ENCODE data around the gene ELAVL3. TPM values are rescaled to one million over a fixed set of nuclear protein-coding genes. Genes with fewer than 3 reads are reported as not detected.
A peak's percentile ranks its signal among the peaks of the same experiment; 100 is the strongest.

ELAVL3 gene
- total RNA-seq, 1 experiment from 2014 or later = not detected

DNA sequence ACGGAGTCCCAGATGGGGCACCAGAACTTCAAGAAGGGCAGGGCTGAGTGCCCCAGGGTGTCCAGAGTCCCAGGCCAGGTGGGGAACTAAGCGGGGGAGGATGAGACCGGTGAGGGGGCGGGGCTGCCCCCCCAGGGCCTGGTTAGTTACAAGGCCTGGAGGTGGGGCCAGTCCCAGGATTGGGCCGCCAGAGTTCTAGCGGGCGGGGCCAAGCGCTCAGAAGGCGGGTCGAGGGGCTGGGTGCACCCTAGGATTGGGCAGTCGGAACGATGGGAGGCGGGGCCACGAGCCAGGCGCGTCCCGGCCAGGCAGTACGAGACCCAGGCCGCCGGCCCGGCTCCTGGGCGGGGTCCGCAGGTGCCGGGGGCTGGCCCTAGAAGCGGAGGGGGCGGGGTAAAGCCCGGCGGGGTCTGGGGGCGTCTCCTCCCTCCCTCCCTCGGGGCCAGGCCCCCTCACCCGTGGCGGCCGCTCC, 24.2 kb upstream of the ELAVL3 start:
- peak; percentile 57 for DNase-seq (ENCODE audit: low read depth, low spot score)
- in situ Hi-C loops (cut with HindIII; ENCODE audit: low pct_unique_long_range_greater_than_20kb, low sequenced_read_pairs) (no loop called here), intact Hi-C loops (cut with micrococcal nuclease; ENCODE audit: unreplicated experiment) (no loop called here)
- CTCF ChIA-PET = no interaction called here
- no peaks in the 10 kb centered on the region for H3K36me3 ChIP-seq (ENCODE audit: control insufficient read depth, insufficient read depth, low read length)
- peaks cover 3% of the 10 kb centered on the region; the same call in 1 of the 2 replicates for H3K4me1 ChIP-seq (ENCODE audit: control insufficient read depth, insufficient read depth, low read length)
- H3K27ac ChIP-seq (ENCODE audit: low read length) = peak overlapping the region; percentile 83
- no peaks in the 10 kb centered on the region for H3K9me3 ChIP-seq (ENCODE audit: control insufficient read depth, insufficient read depth, low read depth, low read length)
- peak; percentile 97 for ATAC-seq
- no peak for TF ChIP-seq TCF7L2 (IDR thresholded peaks at IDR 0.05; ENCODE audit: low read depth, low read length)
- no peak for TF ChIP-seq POLR2AphosphoS5 (IDR thresholded peaks at IDR 0.05; ENCODE audit: low read depth, low read length)
- no peak for TF ChIP-seq SIN3A (IDR thresholded peaks at IDR 0.05; ENCODE audit: borderline replicate concordance, insufficient read depth, low read depth, low read length)
- TF ChIP-seq, protein P1, sequence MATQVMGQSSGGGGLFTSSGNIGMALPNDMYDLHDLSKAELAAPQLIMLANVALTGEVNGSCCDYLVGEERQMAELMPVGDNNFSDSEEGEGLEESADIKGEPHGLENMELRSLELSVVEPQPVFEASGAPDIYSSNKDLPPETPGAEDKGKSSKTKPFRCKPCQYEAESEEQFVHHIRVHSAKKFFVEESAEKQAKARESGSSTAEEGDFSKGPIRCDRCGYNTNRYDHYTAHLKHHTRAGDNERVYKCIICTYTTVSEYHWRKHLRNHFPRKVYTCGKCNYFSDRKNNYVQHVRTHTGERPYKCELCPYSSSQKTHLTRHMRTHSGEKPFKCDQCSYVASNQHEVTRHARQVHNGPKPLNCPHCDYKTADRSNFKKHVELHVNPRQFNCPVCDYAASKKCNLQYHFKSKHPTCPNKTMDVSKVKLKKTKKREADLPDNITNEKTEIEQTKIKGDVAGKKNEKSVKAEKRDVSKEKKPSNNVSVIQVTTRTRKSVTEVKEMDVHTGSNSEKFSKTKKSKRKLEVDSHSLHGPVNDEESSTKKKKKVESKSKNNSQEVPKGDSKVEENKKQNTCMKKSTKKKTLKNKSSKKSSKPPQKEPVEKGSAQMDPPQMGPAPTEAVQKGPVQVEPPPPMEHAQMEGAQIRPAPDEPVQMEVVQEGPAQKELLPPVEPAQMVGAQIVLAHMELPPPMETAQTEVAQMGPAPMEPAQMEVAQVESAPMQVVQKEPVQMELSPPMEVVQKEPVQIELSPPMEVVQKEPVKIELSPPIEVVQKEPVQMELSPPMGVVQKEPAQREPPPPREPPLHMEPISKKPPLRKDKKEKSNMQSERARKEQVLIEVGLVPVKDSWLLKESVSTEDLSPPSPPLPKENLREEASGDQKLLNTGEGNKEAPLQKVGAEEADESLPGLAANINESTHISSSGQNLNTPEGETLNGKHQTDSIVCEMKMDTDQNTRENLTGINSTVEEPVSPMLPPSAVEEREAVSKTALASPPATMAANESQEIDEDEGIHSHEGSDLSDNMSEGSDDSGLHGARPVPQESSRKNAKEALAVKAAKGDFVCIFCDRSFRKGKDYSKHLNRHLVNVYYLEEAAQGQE (IDR thresholded peaks at IDR 0.05; ENCODE audit: insufficient read depth in 1 of 2, low read depth in 2 of 2, low read length in 1 of 2) = no peak
- TF ChIP-seq, protein P2, sequence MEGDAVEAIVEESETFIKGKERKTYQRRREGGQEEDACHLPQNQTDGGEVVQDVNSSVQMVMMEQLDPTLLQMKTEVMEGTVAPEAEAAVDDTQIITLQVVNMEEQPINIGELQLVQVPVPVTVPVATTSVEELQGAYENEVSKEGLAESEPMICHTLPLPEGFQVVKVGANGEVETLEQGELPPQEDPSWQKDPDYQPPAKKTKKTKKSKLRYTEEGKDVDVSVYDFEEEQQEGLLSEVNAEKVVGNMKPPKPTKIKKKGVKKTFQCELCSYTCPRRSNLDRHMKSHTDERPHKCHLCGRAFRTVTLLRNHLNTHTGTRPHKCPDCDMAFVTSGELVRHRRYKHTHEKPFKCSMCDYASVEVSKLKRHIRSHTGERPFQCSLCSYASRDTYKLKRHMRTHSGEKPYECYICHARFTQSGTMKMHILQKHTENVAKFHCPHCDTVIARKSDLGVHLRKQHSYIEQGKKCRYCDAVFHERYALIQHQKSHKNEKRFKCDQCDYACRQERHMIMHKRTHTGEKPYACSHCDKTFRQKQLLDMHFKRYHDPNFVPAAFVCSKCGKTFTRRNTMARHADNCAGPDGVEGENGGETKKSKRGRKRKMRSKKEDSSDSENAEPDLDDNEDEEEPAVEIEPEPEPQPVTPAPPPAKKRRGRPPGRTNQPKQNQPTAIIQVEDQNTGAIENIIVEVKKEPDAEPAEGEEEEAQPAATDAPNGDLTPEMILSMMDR (IDR thresholded peaks at IDR 0.05) = no peak
- H3K4me3 ChIP-seq (ENCODE audit: low read depth in 2 of 2, low read length in 2 of 2) = peak overlapping the region; percentile 58 to 81
- POLR2A ChIA-PET = no interaction called here
- no peaks in the 10 kb centered on the region for H3K27me3 ChIP-seq (ENCODE audit: control insufficient read depth, insufficient read depth, low read length)
- BruUV-seq (replicated peaks) = no TSS peak

DNA sequence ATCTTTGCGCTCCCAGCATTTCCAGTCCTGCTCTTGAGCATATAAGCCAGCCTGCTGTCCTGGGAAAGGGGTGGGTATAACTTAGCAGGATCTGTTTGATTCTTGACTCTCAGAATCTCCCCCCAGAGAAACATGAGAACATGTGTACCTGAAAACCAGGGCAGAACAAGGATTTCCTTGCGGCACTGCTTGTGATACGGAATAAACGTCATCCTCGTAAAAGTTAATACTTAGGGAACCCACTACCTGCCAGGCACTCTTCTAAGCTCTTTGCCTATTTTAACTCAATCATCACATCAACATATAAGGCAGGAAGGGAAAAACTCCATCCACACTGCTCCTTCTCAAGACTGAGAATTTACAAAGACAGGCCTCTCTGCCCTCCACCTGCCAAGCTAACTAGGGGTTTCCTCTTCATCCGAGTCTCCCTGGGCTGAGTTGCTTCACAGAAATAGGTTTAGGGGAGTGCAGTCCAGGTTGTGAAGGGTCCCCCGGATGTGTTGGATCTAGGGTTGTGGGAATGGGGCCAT, 23.7 kb upstream of the ELAVL3 start:
- Histone ChIP-seq H3K9me3 (ENCODE audit: control insufficient read depth, insufficient read depth, low read depth, low read length) (no peaks in the 10 kb centered on the region), H3K27me3 (ENCODE audit: control insufficient read depth, insufficient read depth, low read length) (no peaks in the 10 kb centered on the region), H3K4me3 (ENCODE audit: low read depth in 2 of 2, low read length in 2 of 2) (peak overlapping the region; percentile 58 to 81), H3K27ac (ENCODE audit: low read length) (peak overlapping the region; percentile 83), H3K4me1 (ENCODE audit: control insufficient read depth, insufficient read depth, low read length) (peaks cover 3% of the 10 kb centered on the region; the same call in 1 of the 2 replicates), H3K36me3 (ENCODE audit: control insufficient read depth, insufficient read depth, low read length) (no peaks in the 10 kb centered on the region)
- BruUV-seq (replicated peaks) = no TSS peak
- TF ChIP-seq SIN3A (IDR thresholded peaks at IDR 0.05; ENCODE audit: borderline replicate concordance, insufficient read depth, low read depth, low read length) = no peak
- TF ChIP-seq, protein P1 (IDR thresholded peaks at IDR 0.05; ENCODE audit: insufficient read depth in 1 of 2, low read depth in 2 of 2, low read length in 1 of 2) = no peak
- no peak for TF ChIP-seq POLR2AphosphoS5 (IDR thresholded peaks at IDR 0.05; ENCODE audit: low read depth, low read length)
- TF ChIP-seq, protein P2 (IDR thresholded peaks at IDR 0.05) = no peak
- ATAC-seq = no peak
- ChIA-PET POLR2A (no interaction called here), CTCF (no interaction called here)
- in situ Hi-C loops (cut with HindIII; ENCODE audit: low pct_unique_long_range_greater_than_20kb, low sequenced_read_pairs) = no loop called here
- no peak for DNase-seq (ENCODE audit: low read depth, low spot score)
- intact Hi-C loops (cut with micrococcal nuclease; ENCODE audit: unreplicated experiment) = no loop called here
